Glomerular visceral epithelial cell (primary cell): ENCODE results near the gene SLC35G2.

Experiments
- DNase-seq: peaks from one replicate; pipeline ENCODE4 v3.0.0-alpha.2; 2016; ENCODE audit errors: extremely low spot score

SLC35G2 gene

DNA sequence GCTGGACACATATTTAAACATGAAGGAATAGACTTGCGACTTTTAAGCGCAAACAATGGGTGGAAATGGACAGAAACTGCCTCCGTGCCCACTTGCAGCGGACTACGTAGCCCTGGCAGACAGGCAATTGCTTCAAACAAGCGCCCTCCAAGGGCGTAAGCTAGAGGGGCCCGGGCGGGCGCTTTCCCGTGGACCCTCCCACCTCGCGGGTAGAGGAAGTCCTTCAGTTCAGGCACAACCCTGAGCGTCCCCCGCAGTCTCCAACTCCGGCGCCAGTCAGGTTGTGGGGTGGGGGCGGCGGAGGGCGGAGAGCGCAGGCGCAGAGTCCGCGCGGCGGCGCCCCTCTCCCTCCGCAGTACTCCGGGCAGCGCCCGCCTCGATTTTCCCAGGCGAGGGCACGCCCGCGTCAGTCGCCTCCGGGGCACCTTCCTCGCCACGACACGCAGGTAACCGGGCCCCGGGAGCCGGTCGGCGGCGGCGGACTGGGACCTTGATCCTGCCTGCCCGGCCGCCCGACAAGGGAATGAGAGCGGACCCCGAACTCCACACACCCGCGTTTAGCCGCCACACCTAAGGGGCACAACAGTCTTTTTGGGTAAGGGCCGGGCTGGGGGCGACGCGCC lies at the start of gene SLC35G2:
Gene SLC35G2 (plus strand): TSS at position 358 of the 623 bp plus-strand sequence. CDS start 35,335 bp downstream, outside the sequence.
- DNase-seq = peak; percentile 65

GRCh38 chr3:136772709-136773108 lies 46.2 kb upstream of the SLC35G2 start:
- no peak for DNase-seq

- DNase-seq = peak; percentile 36
These were observed 40.1 kb upstream of the SLC35G2 start for GRCh38 chr3:136778865-136779264.

- DNase-seq = no peak
These were observed 38.2 kb upstream of the SLC35G2 start for GRCh38 chr3:136780741-136781140.

- no peak for DNase-seq
These were observed 35.2 kb upstream of the SLC35G2 start for GRCh38 chr3:136783708-136784191.

- DNase-seq = peak; percentile 8
These were observed 31.6 kb upstream of the SLC35G2 start for GRCh38 chr3:136787349-136787748.

DNA sequence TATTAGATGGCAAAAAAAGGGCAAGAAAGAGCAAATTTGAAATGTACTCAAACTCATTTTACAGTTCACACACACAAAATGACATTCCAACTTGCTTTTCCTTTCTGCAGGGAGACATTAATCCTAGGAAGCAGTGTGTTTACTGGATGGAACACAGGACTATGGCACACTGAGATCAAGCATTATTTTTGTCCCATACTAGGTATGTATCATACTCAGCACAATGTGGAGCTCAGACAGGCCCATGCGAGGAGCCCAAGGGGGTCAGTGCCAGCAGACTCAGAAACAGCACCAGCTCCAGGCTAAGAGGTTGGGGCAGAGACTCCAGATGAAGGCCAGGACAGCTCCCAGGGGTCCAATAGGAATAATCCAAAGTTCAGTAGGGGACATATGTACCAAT lies 30.8 kb upstream of the SLC35G2 start:
- DNase-seq = no peak

- no peak for DNase-seq
These were observed 28.9 kb upstream of the SLC35G2 start for GRCh38 chr3:136789976-136790375.

DNA sequence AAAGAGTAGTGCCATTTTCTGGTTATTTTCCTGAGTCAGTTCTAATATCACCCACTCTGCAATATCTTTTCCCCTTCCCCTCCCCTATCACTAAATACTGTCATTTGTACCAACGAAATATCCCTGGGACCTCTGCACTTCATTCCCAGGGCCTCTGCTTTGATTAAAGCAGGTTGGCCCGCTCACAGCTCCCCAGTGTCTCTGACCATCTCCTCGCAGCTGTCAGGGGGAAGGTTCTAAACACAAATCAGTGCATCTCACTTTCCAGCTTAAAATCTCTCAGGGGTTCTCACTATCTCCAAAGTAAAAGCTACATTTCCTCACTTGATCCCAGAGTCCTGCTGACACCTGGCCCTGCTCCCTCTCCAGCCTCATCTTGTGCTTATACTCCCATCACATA lies 28.1 kb upstream of the SLC35G2 start:
- DNase-seq = no peak

DNA sequence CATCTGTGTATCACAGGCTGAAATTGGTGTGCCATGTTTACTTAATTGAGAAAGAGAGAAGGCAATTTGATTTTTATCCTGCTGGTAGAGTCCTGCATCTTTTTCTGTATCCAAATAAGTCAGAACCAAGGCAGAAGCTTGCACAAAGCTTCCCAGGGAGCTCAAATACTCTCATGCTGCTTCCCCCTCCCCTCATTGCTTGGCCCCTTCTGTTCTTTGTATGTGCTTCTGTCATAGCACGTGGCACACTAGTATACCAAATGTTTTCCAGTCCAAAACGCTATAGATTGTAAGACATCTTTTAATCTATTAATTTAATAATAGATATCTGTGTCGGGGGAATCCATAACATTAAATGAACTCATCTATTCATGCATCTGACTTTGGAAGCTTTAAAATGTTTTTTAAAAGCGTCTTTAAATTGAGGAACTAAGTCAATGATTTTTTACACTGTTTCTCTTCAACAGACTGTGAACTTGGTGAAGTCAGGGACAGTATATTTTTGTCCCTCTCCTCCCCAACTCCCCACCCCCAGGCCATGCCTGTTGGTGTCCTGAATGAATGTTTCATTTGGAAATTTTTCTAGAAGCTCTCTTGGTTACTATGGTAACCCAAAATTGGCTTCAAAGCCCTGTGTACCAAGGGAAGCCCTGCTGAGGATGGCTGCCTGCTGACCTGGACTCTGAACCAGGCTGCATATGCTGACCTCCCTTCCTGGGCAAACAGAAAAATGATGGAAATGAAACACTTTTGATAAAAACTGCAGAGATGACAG lies 26.2 kb upstream of the SLC35G2 start:
- DNase-seq = no peak

- peak; percentile 47 for DNase-seq
These were observed 17.8 kb upstream of the SLC35G2 start for GRCh38 chr3:136801146-136801545.

DNA sequence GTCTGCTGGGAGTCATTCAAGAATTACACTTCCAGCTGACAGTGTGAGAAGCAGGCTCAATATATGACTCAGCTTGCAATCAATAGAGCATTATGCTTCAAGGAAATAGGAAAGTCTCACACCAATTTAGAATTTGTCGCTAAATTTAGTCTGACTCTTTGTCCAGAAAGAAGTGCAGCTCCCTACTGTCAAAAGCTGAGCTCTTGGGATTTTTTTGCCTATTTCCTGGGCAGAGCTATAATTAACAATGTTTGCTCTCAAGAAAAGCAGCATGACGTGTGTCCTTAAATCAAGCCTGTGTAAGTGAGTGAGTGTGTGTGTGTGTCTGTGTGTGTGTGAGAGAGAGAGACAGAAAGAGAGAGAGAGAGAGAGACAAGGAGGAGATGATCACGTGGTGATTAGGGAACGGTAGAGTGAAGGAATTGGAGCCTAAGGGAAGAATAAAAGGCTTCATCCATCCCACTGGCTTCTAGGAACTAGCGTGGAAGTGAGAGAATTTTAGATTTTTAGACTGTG lies 16.4 kb upstream of the SLC35G2 start:
- peak; percentile 27 for DNase-seq

GRCh38 chr3:136804141-136804540 lies 14.8 kb upstream of the SLC35G2 start:
- DNase-seq = no peak

DNA sequence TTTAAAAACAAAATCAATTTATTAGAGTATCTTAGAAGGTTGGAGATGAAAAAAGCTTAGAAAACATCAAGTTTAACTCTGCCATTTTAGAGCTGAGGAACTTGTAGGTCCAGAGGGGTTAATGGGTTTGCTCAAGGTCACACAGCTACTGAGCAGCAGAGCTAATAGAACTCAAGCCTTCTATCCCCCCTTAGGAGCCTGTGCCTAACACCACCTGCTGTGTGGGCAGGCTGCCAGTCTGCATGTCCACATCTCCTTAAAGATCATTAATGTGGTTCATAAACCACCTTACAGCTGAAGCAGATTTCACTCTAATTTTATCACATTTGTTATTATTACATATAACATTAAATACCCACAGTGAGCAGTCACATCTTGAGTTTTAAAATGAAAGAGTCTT lies 14.1 kb upstream of the SLC35G2 start:
- DNase-seq = peak; percentile 11

DNA sequence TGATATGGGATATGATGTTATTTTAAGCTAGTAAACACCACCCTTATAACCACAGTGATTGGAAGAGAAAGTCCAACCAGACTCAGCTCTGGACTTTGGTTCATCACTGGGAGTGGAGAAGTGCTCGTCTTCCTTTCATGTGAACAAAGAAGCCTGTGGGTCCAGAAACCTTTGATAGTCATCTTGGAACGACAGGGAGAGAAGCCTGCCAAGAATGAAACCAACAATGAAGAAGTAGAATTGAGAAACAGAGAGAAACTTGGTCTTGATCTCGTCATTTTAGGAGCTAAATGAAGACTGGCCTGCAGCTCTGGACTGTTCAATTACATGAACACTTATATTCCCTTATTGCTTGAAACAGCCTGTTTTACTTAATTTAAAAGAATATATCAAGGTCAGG lies 13.1 kb upstream of the SLC35G2 start:
- no peak for DNase-seq

DNA sequence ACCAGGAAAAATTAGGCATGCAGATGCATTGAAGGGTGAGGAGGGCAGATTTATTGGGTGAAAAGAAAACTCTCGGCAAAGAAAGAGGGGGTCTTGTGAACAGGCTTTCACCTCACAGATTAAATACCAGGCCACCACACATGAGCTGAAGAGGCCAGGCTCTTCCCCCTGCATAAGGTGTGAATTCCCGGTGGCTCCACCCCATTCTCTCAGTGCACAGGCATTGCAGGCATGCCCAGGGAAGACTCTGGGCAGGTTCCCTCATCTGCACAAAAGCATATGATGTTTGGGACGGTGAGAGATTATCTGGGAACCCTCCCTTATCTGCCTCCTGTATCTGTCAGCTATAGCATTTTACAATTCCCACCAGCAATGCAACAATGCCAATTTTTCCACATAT lies 7.2 kb upstream of the SLC35G2 start:
- DNase-seq = no peak

GRCh38 chr3:136817448-136817847 lies 1.5 kb upstream of the SLC35G2 start:
- no peak for DNase-seq

GRCh38 chr3:136818191-136818768 lies 646 bp upstream of the SLC35G2 start:
- peak; percentile 85 for DNase-seq

- DNase-seq = peak; percentile 41
These were observed 435 bp downstream of the SLC35G2 start for GRCh38 chr3:136819392-136819730.

DNA sequence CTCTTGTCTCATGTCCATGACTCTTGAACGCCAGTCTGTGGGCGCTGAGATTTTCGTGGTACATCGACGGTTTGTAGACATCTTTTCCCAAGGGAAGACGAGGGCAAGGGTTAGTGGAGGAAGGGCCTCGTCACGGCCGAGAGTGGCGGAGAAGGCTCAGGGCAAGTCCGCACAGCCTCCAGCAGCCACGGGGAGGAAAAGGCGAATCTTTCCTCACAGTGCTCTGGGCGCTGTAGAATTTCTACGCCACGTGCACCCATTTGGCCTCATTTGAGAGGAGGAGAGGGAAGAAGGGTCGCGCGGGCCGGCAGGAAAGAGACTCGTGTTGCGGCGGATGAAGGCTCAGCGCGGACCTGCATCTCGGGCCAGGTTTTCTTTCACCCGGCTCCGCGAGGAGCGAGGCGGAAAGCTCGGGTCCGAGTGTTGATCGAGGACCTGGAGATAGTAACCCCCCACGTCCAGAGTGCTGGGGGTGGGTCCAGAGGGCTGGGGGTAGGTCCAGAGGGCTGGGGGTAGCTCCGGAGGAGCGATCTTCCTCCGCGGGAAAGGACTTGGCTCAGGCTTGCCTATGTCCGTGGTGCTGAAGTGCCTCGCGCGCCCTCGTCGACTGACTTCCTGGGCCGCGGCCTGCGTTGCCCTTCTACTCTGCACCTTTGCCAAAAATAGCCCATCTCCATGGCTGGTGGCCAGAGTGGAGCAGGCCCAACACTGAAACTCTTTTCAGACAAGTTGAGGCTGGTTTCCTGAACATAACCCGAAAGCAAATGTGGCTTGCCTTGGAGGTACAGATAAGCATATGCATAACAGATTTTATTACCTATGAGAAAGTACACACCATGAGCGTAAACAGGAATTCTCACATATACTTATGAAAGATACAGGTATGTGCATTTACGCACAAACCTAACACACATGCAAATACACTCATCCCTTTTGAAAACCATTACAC lies 1.1 kb downstream of the SLC35G2 start:
- peak; percentile 44 for DNase-seq

- DNase-seq = no peak
These were observed 12.5 kb downstream of the SLC35G2 start for GRCh38 chr3:136831461-136831860.
